Fibroblast of skin of back (primary cell): Measurements from ENCODE around the gene KRTAP10-9.
"Not testable (repeated sequence)": the region's sequence is repeated elsewhere in the genome, so short reads cannot be mapped to it uniquely, and the experiment has no call there.

Experiments used
- DNase-seq: peaks from one replicate; pipeline ENCODE4 v3.0.0-alpha.2; 2013

KRTAP10-9 gene

GRCh38 chr21:44596068-44596725 lies 30.7 kb upstream of the KRTAP10-9 start:
- no peak for DNase-seq

- no peak for DNase-seq
Observed at GRCh38 chr21:44598061-44598460, 28.8 kb upstream of the KRTAP10-9 start.

GRCh38 chr21:44599264-44600029 lies 27.4 kb upstream of the KRTAP10-9 start:
- no peak for DNase-seq

- not testable (repeated sequence) for DNase-seq
Observed at GRCh38 chr21:44600118-44600978, 26.5 kb upstream of the KRTAP10-9 start, which contains the start of gene KRTAP10-7. KRTAP10-7 (plus strand) TSS chr21:44600597; CDS start chr21:44600622, 25 bp downstream.

GRCh38 chr21:44601091-44601490 lies 25.8 kb upstream of the KRTAP10-9 start:
- DNase-seq, result not testable (repeated sequence)

GRCh38 chr21:44601596-44602462 lies 25.1 kb upstream of the KRTAP10-9 start:
- no peak for DNase-seq

GRCh38 chr21:44602463-44602850 lies 24.4 kb upstream of the KRTAP10-9 start:
- no peak for DNase-seq

GRCh38 chr21:44603109-44603875 lies 23.6 kb upstream of the KRTAP10-9 start:
- no peak for DNase-seq

GRCh38 chr21:44603911-44604310 lies 23.0 kb upstream of the KRTAP10-9 start:
- no peak for DNase-seq

- no peak for DNase-seq
Observed at GRCh38 chr21:44606495-44606894, 20.4 kb upstream of the KRTAP10-9 start.

GRCh38 chr21:44609193-44609592 lies 17.7 kb upstream of the KRTAP10-9 start:
- DNase-seq, result no peak

GRCh38 chr21:44610157-44610843 lies 16.6 kb upstream of the KRTAP10-9 start:
- DNase-seq, result not testable (repeated sequence)

GRCh38 chr21:44611551-44611950 lies 15.3 kb upstream of the KRTAP10-9 start:
- no peak for DNase-seq

- DNase-seq, result no peak
Observed at GRCh38 chr21:44612029-44612486, 14.8 kb upstream of the KRTAP10-9 start, which contains the start of gene KRTAP10-8. KRTAP10-8 (plus strand) TSS chr21:44612079; CDS start chr21:44612101, 22 bp downstream.

- DNase-seq, result no peak
Observed at GRCh38 chr21:44612669-44613229, 14.1 kb upstream of the KRTAP10-9 start.

- no peak for DNase-seq
Observed at GRCh38 chr21:44613386-44614155, 13.3 kb upstream of the KRTAP10-9 start.

- DNase-seq, result no peak
Observed at GRCh38 chr21:44614161-44614631, 12.7 kb upstream of the KRTAP10-9 start.

GRCh38 chr21:44614961-44615391 lies 11.9 kb upstream of the KRTAP10-9 start:
- DNase-seq, result no peak

- DNase-seq, result no peak
Observed at GRCh38 chr21:44615466-44615865, 11.4 kb upstream of the KRTAP10-9 start.
